ENCODE data around the gene ST3GAL3.

DNA sequence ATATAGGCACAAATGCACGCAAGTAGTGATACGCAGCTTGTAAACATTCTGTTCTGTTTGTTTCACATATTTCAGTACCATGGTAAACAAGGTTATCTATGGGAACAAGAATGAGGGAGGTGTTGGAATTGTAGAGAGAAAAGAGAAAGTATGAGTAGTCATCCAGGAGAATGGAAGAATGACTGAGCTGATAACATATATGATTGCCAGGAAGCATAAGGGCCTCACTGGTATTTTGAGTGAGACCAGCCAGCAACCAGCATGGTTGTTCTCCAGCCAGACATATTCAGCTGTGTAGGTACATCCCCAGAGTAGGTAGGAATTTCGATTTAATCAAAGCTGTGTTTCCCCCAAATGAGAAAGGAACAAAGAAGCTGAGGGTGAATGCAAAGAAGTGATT is 167.4 kb downstream of the ST3GAL3 start:
- TF ChIP-seq SUZ12 (IDR thresholded peaks at IDR 0.05; ENCODE audit: extremely low read depth, insufficient read depth, insufficient read length) (no peak), ZNF274 (IDR thresholded peaks at IDR 0.05; ENCODE audit: low read depth, low read length) (no peak)

Data from NT2/D1 (cell line).